ENCODE results near the gene TBC1D24. TPM values are rescaled to one million over a fixed set of nuclear protein-coding genes. Genes with fewer than 3 reads are reported as not detected.

TBC1D24 gene
- total and polyA plus RNA-seq, 9 of the 15 experiments (the other 6 are each of a cell fraction or from before 2014, with no cell fraction given), result 1.7 to 22.6 (median 7.2) TPM

DNA sequence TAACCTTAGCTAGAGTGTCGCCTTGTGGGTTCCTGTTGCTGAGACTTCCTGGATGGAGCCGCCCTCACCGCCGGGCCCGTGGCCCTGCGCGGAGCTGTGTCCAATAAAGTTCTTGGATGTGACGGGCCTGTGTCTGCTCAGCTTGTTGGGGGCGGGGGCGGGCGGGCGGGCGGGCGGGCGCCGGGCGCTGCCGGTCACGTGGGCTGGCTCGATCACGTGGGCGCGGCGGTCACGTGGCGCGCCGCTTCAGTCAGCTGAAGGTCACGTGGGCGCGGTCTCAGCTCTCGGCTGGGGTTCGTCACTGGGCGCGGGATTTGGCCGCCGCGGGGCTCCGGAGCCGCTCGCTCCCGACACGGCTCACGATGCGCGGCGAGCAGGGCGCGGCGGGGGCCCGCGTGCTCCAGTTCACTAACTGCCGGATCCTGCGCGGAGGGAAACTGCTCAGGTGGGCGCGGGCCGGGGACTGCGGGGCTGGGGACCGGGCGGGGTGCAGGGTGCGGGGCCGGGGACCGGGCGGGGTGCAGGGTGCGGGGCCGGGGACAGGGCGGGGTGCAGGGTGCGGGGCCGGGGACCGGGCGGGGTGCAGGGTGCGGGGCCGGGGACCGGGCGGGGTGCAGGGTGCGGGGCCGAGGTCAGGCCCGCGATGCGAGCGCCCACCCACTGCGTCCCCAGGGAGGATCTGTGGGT, 45.3 kb downstream of the TBC1D24 start, which contains the start of gene AMDHD2 (continued):
- 0 out of 2 replicates have a peak, but pooled peaks have one; percentile 11 for TF ChIP-seq CGGBP1 (CRISPR knock-in tag; IDR thresholded peaks at IDR 0.05)
- TF ChIP-seq, protein P1, sequence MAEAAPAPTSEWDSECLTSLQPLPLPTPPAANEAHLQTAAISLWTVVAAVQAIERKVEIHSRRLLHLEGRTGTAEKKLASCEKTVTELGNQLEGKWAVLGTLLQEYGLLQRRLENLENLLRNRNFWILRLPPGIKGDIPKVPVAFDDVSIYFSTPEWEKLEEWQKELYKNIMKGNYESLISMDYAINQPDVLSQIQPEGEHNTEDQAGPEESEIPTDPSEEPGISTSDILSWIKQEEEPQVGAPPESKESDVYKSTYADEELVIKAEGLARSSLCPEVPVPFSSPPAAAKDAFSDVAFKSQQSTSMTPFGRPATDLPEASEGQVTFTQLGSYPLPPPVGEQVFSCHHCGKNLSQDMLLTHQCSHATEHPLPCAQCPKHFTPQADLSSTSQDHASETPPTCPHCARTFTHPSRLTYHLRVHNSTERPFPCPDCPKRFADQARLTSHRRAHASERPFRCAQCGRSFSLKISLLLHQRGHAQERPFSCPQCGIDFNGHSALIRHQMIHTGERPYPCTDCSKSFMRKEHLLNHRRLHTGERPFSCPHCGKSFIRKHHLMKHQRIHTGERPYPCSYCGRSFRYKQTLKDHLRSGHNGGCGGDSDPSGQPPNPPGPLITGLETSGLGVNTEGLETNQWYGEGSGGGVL (CRISPR knock-in tag; IDR thresholded peaks at IDR 0.05), result no peak
- TF ChIP-seq ATF7 (IDR thresholded peaks at IDR 0.05), result 0 out of 2 replicates have a peak, but pooled peaks have one; percentile 9
- TF ChIP-seq SUPT5H (IDR thresholded peaks at IDR 0.05), result peak; percentile 67
- no peak for TF ChIP-seq ZNF124 (CRISPR knock-in tag; IDR thresholded peaks at IDR 0.05)

DNA sequence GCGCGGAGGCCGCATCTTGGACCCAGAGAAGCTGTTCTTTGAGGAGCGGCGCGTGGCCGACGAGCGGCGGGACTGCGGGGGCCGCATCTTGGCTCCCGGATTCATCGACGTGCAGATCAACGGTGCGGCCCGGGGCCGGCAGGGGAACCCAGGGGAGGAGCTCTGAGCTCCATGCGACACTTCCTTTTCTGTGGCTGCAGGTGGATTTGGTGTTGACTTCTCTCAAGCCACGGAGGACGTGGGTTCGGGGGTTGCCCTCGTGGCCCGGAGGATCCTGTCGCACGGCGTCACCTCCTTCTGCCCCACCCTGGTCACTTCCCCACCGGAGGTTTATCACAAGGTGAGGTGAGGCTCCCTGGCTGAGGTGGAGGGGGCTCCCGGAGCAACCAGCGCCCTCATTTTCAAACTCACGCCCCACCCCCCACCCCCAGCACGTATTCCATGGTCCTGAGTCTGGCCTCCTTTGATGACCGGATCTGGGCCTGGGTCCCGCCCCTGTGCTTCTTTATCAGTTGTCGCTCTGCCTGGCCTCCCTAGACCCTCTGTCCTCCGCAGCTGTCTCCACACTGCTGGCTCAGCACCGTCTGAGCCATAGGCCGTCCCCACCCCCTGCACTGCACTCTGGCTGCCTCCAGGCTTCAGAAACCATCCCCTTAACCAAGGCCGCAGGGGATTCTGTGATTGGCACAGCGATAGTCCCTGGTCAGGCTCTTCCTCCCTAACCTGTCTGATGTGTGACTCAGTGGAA, 46.0 kb downstream of the TBC1D24 start:
- intact Hi-C loops (cut with micrococcal nuclease), result no loop called here
- TF ChIP-seq ZNF133 (CRISPR knock-in tag; IDR thresholded peaks at IDR 0.05) (no peak), HDAC1 (IDR thresholded peaks at IDR 0.05) (peak in 1 of 2 experiments; percentile 67; a peak in 2 of 4 replicates), ZBTB1 (CRISPR knock-in tag; IDR thresholded peaks at IDR 0.05; ENCODE audit: borderline replicate concordance, low read depth) (no peak; the same call in none of the 2 replicates), CBX8 (IDR thresholded peaks at IDR 0.05; ENCODE audit: borderline replicate concordance, extremely low read depth, low read depth, low read length, poor library complexity, severe bottlenecking) (no peak), NBN (IDR thresholded peaks at IDR 0.05; ENCODE audit: low read depth) (no peak), E2F6 (IDR thresholded peaks at IDR 0.05; ENCODE audit: borderline replicate concordance in 1 of 2, extremely low read depth in 1 of 2, insufficient read depth in 1 of 2, insufficient read length in 1 of 2, low read depth in 1 of 2, low read length in 1 of 2, poor library complexity in 1 of 2, severe bottlenecking in 1 of 2) (peak in 1 of 2 experiments; percentile 41), CREB1 (IDR thresholded peaks at IDR 0.05) (peak; percentile 29; the same call in 1 of the 2 replicates), CREB1 (CRISPR knock-in tag; IDR thresholded peaks at IDR 0.05) (no peak), CREM (IDR thresholded peaks at IDR 0.05; ENCODE audit: low read depth) (peak; percentile 35)

More for the DNA sequence above, 46.0 kb downstream of the TBC1D24 start:
- no TSS peak for BruUV-seq (replicated peaks)
- H3K9me1 ChIP-seq (ENCODE audit: control insufficient read depth, insufficient read depth, low read length), result peaks cover 8% of the 10 kb centered on the region
- peak; percentile 46 for FAIRE-seq
- no peaks in the 10 kb centered on the region for H3K9me3 ChIP-seq (replicated peaks; ENCODE audit: control insufficient read depth, insufficient read depth, low read depth, low read length)
- H3K27me3 ChIP-seq (ENCODE audit: control insufficient read depth in 2 of 2, insufficient read depth in 2 of 2, low read length in 2 of 2), result no peaks in the 10 kb centered on the region
- peaks cover 54% of the 10 kb centered on the region for H3K79me2 ChIP-seq (ENCODE audit: control insufficient read depth, insufficient read depth, low read length)
- H3K9ac ChIP-seq (ENCODE audit: insufficient read depth in 1 of 2, low read depth in 2 of 2, low read length in 2 of 2), result peak overlapping the region; percentile 73 to 99
- H3K27ac ChIP-seq (ENCODE audit: extremely low read depth, low read depth, low read length), result peak overlapping the region; percentile 82
- peak overlapping the region; percentile 74 for H2AFZ ChIP-seq (ENCODE audit: low read depth, low read length)
- peak; percentile 66 to 80 (median 72) for DNase-seq (ENCODE audit: extremely low read depth in 1 of 4, low spot score in 3 of 4)
- in situ Hi-C loops (cut with MboI), result no loop called here
- H3K36me3 ChIP-seq (ENCODE audit: control insufficient read depth, insufficient read depth, low read length), result peaks cover 69% of the 10 kb centered on the region
- peaks cover 34% of the 10 kb centered on the region for H4K20me1 ChIP-seq (replicated peaks; ENCODE audit: control insufficient read depth, insufficient read depth, low read length)
- ChIA-PET CTCF (ENCODE audit: low intra/inter-chr PET ratio) (no interaction called here), POLR2A (interaction anchor here (0.6 to 3.2 kb wide), 11 partner anchors 9 to 164 kb away, joined by 3 to 45 read pairs (median 4); partner anchors contain the start of genes CEMP1 and TEDC2)
- peak; percentile 74 for ATAC-seq
- H3K4me2 ChIP-seq (ENCODE audit: insufficient read depth, low read length), result peak overlapping the region; percentile 92
- H3K4me1 ChIP-seq (replicated peaks in 1 of 2; ENCODE audit: control insufficient read depth in 2 of 2, insufficient read depth in 2 of 2, low read length in 2 of 2), result peaks cover 25 to 55% of the 10 kb centered on the region in 2 experiments
- peak overlapping the region; percentile 69 for H3K4me3 ChIP-seq
- WGBS (ENCODE audit: insufficient coverage, low coverage, missing lambda C conversion rate), result 3% methylated on average over 40 of the region's 41 CpGs
